HG02885 (cell line): ENCODE results near the gene TYROBP.
A peak's percentile ranks its signal among the peaks of the same experiment; 100 is the strongest.
"Not testable (repeated sequence)": the region's sequence is repeated elsewhere in the genome, so short reads cannot be mapped to it uniquely, and the experiment has no call there.

ENCODE experiments used
- ATAC-seq: cut with Tn5 transposase; IDR thresholded peaks from one replicate; pipeline ENCODE4 v1.9.1; 2021; ENCODE audit warnings: mild to moderate bottlenecking; ENCODE audit not compliant: unreplicated experiment, poor library complexity

TYROBP gene

DNA sequence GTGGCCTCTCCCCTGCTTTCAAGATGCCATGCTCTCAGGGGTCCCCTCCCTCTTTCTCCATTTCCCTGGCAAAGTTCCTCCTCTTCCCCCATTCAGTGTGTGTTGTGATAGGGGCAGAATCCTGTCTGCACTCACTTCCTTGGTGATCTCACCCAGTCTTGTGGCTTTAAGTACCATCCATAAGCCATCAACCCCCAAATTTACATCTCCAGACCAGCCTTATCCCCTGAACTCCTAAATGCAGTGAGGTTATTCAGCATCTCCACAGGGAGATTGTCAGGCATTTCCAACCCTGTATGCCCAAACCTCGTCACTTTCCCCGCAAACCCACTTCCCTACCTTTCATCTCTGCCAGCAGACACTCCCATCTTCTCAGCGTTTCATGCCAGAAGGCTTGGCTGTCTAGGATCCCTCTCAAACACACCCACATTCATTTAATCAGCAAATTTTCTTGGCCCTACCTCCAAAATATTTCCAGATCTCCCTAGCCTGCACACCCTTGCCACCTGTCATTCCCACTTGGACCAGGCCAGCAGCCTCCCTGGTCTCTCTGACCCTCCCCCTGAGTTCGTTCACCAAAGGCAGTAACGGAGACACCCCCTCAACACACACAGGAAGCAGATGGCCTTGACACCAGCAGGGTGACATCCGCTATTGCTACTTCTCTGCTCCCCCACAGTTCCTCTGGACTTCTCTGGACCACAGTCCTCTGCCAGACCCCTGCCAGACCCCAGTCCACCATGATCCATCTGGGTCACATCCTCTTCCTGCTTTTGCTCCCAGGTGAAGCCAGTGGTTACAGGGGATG lies 6.0 kb downstream of the TYROBP start, which contains the start of gene HCST:
Gene HCST, plus strand, starts transcription at position 676 of the 808 bp plus-strand sequence. Its CDS starts 65 bp downstream, at position 741.
- no peak for ATAC-seq

DNA sequence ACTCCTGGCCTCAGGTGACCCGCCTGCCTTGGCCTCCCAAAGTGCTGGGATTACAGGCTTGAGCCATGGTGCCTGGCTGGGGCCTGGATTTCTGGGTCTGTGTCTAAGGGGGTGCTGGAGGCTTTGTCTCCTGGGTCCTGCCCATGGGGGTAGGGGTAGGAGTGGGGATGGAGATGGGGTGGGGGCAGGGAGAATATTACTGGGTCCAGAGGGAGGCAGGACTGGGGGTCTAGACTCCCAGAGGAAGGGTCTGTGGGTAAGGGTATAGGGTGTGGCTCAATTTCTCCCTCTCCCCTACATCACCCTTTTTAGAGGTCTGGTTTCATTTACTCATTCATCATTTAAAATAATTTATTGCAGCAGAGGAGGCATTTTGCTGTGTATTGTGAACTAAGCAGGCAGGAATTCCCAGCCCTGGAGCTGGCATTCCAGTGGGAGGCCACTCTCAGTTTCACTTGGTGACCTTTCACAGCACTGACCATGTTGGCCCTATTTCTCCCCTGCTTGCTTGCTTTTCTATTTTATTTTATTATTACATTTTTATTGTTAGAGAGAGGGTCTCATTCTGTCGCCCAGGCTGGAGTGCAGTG lies 6.9 kb downstream of the TYROBP start:
- no peak for ATAC-seq

DNA sequence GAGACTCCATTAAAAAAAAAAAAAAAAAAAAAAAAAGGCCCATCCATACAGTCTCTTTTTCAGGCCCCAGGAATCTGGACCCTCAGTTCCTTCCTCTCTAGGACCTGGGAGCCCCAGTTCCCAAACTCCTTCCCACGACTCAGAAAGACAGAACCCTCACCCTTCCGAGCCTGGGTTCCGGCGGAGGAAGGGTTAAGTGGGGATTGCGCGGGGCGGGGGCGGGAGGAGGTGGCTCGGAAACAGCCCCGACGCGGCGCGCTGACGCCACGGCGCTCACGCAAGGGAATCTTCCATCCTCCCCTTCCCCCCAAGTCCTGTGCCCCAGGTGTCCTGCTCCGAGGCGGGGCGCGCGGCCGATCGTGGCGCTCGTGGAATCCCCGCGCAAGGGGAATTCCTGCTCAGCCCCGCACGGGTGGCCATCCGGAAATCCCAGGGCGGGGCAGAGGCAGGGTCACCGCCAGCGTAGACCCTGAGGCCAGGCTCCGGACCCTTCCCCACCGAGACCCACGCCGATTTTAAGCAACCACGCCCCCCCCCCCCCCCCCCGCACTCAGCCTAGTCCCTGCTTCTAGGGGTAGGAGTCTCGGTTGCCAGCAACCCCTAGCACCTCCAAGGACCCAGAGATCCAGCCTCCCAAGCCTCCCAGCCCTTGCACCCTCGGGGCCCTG lies 8.4 kb downstream of the TYROBP start:
- ATAC-seq = peak; percentile 57

DNA sequence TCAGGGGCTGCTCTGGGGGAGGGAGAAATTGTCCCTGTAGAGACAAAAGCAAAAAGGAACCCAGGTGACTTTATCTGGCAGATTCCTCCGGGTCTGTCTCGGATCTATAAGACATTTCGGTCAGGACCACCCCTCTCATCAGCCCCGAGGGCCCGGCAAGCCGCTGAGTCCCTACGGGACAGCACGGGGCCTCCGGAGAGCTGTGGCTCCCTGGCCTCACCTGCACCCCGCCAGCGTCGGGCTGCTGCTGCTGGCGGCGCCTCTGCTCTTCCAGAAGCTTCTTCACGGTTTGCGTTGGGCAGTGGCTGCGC lies 9.6 kb downstream of the TYROBP start:
- no peak for ATAC-seq

DNA sequence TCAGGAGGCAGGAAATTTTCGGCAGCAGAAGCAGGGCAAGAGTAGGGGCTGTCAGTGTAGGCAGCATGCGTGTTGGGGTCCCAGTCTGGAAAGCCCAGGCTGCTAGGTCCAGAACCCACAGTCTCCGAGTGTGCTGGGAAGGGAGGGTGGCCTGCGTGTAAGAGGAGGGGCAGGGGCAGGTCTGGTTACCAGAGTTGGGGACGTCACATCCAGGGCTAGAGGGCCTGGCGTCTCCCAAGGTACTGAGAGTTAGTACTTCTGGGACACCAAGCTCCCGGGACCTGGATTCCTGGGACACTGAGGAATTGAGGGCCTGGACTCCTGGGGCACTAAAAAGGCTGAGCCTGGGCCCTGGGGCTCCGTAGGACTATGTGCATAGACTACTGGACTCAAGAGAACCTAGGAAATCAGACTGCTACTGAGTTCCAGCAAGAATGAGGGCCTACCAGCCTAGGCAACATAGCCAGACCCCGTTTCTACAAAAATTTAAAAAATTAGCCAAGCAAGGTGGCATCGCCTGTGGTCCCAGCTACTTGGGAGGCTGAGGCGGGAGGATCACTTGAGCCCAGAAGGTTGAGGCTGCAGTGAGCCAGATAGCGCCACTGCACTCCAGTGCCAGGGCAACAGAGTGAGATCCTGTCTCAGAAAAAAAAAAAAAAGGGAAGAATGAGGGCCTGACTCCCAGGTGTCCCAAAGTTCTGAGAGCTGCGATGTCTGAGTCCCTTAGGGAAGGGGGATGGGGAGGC lies 10.2 kb downstream of the TYROBP start:
- no peak for ATAC-seq

DNA sequence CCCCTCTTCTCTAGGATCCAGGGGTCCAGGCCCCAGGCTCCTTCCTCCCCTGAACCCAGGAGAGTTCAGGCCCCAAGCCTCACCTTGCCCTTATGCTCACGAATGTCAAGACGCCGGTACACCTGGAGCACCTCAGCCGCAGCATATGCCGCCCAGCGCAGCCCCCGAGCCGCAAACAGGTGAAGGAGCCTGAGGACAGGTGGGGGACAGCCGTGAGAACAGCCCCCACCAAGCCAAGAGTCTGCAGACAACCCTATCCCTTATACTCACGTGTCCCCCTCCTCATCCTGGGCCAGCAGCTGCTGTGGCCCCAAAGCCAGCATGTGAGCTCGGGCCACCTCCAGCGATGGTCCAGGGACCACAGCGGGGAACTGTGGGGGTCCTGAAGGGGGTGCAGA lies 11.5 kb downstream of the TYROBP start:
- ATAC-seq = no peak

DNA sequence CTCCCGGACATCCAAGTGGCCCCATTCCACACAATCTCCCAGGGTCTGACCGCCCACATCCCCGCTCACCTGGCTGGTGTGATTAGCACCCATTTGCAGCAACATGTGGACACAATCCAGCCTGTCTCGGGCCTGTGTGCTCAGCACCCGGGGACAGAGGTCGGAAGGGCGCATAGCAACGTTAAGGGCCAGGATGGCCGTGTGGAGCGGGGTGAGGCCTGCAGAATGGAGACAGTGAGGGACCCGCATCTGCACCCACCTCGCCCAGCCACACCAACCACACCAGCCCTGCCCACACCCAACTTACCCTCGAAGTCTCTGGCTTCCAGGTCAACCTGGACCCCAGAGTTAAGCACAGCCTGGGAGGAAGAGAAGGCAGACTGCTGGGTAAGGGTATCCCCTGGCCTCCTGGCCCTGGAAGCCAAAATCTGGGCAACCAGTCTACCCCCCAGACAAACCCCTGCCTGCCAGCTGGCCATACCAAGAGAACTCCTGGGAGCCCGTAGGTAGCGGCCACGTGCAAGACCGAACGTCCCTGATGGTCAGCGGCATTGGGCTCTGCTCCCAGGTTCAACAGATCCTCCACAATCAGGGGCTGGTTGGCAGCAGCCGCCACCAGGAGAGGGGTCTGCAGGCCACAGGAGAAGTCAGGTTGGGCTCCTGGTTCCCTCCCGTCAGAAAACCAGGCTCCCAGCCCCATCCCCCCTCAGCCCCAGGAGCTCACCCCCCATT lies 12.0 kb downstream of the TYROBP start:
- no peak for ATAC-seq

DNA sequence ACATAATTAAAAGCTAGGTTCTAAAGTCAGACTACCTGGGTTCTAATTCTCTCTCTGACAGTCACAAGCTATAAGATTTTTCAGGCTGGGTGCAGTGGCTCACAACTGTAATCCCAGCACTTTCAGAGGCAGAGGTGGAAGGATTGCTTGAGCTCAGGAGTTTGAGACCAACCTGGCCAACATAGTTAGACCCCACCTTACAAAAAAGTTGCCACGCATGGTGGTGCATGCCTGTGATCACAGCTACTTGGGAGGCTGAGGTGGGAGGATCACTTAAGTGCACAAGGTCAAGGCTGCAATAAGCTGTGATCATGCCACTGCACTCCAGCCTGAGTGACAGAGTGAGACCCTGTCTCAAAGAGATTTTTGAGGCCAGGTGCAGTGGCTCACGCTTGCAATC lies 13.8 kb downstream of the TYROBP start:
- ATAC-seq = no peak

DNA sequence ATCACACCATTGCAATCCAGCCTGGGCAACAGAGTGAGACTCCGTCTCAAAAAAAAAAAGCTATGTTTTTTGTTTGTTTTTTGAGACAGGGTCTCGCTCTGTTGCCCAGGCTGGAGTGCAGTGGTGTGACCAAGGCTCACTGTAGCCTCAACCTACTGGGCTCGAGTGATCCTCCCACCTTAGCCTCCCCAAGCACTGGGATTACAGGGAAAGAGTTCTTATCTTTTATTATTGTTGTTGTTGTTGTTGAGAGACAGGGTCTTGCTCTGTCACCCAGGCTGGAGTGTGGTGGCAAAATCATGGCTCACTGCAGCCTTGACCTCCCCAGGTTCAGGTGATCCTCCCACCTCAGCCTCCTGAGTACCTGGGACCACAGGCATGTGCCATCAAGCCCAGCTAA lies 16.3 kb downstream of the TYROBP start:
- not testable (repeated sequence) for ATAC-seq

DNA sequence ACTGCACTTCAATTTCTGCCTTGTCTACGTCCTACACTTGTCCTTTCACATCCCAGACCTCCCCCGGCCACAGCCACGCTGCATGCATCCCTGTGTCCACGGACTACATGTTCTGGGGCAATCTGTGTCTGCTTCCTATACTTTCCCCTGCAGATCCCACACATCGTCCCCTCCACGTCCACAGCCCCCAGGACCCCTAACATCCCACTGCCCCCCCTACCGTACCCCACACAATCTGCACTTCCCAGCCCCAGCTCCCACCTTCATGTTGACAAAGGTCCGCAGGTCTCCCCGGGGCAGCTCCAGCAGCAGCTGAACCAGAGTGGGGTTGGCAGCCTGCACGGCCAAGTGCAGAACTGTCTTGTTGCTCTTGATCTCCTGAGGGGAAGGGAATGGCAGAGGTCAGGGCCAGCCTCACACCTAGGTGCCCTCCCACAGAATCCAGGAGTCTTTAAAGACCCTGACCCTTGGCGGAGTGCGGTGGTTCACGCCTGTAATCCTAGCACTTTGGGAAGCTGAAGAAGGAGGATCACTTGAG lies 17.9 kb downstream of the TYROBP start:
- no peak for ATAC-seq

DNA sequence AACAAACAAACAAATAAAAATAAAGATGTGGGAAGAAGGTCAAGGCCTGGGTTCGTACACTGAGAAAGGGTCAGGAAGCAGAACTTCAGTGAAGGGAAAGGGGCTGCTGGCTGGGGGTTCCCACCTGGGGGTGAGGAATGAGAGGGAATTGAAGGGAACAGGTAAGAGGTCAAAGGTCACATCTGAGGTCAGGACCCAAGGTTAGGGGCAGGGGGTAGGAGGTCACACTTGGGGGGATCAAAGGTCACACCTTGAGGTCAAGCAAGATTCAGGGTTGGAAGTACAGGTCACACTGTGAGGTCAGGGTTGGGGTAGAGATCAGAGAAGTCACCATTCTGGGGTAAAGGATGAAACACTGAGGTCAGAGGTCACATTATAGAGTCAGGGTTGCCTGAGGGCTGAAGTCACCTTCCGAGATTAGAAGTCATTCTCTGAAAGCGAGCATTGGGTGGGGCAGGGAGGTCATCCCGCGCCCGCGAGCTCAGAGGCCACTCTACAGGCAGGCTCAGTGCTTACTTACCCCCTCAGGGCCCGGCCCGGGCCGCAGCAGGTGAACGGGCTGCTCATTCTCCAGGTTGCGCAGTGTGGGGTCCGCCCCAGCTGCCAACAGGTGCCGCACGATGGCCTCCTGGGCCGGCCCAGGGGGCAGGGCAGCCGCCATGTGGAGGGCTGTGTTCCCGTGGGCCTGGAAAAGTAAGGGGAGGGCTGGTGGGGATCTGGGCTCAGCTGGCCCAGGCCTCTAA lies 18.6 kb downstream of the TYROBP start:
- ATAC-seq = no peak

DNA sequence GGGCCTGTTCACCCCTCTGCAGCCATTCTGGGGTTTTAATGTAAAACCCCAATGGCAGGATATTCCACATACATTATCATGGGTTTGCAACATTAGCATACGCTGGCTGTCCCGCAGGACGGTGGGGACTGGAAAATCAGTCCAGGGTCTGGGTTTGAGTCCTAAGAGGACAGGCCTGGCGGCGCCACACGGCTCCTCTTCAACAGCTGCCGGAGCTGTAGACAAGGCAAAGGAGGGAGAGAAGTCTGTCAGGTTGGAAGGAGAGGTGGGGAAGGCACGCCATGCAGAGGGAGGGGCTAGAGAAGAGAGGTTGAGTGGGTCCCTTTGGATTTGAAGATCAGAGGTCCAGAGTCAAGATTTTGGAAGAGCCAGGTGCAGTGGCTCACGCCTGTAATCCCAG lies 19.7 kb downstream of the TYROBP start:
- ATAC-seq = no peak

DNA sequence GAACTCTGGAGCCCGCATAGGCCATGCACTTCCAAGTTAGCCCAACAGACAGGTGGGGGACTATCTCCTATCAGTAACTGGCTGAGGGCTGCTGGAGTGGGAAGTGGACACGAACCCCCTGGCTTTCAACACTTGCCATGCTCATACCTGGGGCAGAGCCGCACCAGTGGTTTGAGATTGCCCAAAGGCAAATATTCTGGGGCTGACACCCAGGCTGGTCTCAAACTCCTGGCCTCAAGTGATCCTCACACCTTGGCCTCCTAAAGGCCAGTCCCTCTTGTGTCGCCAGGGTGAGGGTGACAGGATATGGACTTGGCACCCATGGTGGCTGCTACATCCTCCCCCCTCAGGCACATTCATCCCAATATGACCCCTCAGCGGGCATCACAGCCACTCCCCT lies 20.9 kb downstream of the TYROBP start:
- no peak for ATAC-seq

DNA sequence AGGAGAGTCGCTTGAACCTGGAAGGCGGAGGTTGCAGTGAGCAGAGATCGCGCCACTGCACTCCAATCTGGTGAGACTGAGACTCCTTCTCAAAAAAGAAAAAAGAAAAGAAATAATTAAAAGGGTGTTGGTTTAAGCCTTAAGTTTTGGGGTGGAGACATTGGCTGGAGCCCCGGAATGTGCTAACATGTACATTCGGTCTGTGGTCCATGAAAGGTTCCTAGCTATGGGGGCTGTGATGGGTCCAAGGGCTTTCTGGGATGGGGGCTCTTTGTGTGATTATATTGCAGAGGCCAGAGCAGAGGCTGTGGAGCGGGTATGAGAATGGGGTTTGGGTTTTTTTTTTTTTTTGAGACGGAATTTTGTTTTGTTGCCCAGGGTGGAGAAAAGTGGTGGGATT lies 22.2 kb downstream of the TYROBP start:
- ATAC-seq = no peak

DNA sequence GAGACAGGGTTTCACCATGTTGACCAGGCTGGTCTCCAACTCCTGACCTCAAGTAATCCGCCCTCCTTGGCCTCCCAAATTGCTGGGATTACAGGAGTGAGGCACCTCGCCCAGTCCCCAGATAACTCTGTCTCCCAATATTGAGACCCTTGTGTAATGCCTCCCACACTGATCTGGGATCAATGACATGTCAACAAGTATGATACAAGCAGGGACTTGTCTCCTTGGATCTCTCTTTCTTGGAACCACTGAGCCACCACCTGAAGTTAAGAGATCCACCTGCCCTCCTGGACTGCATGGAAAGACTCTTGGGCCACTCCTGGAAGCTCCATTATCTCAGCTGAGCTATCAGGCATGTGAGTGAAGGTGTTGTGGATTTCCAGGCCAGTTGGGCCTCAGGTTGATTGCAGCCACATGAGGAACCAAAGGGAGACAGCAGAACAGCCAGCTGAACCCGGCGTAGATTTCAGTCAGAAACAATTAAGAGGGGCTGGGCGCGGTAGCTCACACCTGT lies 22.8 kb downstream of the TYROBP start:
- no peak for ATAC-seq

DNA sequence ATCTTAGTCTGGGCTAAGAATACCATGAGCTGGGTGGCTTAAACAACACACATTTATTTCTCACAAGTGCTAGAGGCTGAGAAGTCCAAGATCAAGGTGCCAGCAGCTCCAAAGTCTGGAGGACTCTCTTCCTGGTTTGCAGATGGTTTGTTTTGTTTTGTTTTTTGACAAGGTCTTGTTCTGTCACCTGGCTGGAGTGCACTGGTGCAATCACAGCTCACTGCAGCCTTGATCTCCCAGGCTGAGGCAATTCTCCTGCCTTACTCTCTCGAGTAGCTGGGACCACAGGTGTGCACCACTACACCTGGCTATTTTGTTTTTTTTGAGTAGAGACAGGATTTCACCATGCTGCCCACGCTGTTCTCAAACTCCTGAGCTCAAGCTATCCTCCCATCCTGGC lies 24.2 kb downstream of the TYROBP start:
- no peak for ATAC-seq

DNA sequence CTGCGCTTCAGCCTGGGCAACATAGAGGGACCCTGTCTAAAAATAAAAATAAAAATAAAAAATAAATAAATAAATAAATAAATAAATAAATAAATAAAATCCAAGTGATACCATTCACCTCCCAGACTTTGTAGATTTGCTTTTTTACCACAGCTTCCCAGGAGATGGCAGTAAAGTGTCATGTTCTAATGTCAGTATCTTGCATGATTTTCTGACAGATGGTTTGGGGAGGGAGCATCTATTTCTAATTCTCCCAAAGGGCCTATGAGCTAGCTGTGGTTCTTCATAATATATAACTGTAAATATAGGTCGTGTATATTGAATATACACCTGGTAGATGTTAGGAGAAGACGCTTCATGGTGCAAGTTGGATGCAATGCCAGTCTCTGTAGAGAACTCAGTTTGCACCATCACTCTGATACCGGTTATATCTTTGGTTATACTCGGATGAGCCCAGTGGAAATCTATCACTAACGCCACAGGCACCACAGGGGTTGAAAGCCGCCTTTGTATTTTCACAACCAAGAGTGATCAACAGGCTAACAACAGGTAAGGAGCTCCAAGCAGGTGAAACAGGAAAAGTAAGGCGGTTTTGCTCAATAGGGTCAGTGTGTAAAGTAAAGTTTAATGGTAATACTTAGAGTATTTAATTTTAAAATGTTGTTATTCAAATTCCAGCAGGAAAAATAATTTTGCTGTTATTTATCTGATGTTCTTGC lies 25.8 kb downstream of the TYROBP start:
- ATAC-seq = no peak

DNA sequence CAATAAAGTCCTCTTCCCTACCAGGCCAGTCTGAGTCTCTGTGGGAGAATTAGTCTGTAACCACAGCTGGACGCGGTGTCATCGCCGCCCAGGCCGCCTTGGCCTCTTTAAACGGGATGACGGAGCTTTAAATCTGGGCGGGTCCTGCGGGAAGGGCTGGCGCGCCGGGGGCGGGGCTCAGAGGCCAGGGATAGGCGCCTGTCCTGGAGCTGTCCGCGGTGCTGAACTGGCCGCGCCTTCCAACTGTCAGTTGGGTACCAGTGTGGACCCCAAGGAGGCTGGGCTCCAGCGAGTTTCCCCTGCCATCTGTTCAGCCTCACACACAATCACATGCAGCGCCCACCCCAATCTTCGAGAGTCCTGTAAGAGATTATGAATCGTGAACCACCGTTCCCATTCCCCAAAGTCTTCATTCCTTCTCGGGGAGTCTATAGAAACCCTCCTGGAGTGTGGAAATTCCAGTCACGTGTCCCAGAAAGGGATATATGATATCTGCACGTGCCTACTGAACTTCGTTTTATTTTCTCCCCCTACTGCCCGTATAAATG lies 28.3 kb downstream of the TYROBP start:
- no peak for ATAC-seq
